HTR-8/SVneo (cell line): ENCODE results near the gene KIF16B.
"Not testable (repeated sequence)": the region's sequence is repeated elsewhere in the genome, so short reads cannot be mapped to it uniquely, and the experiment has no call there.

Experiments used
- DNase-seq: peaks from one replicate; pipeline ENCODE4 v3.0.0; 2011; ENCODE audit warnings: low spot score, mixed read lengths; ENCODE audit not compliant: insufficient read length
- FAIRE-seq: peaks from 2 replicates; lab custom pipeline; 2011; peaks lifted over from hg19 to GRCh38; lab: Jason Lieb, UNC

The KIF16B gene

DNA sequence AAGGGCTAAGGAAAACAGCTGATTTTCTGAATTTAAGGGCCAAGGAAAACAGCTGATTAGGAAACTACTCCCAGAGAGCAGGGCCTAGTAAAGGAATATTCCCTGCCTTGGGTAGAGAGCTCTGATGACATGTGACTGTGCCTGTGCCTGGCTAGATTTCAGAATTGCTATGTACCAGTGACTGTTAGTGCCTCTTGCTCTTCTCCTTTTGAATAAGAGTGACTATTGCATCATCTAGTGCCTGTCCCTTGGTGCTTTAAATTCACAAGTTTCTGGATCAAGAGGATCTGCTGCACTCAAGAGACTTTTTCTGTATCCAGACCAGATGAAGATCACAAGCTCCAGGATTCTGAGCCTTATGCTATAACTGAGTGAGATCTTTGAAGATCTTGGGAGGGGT lies 332.9 kb downstream of the KIF16B start:
- DNase-seq (no peak), FAIRE-seq (no peak)

GRCh38 chr20:16236589-16237241 lies 336.5 kb downstream of the KIF16B start:
- FAIRE-seq (no peak), DNase-seq (no peak)

DNA sequence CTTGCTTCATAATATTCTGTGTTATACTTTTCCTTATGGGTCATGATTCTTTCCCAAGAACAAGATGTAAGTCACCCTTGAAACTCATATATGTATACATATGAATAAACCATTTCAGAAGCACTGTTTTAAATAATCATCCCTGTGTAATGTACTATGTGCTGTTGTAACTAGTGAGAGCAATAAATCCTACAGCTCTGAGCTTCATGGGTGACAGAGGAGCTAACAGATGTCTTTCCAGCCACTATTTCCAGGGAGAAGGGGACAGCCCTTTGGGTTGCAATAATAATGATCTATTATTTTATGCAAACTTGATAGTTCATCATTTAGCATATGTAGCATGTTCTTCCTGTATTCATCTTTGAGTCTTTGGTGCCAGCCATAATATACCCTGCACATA lies 342.8 kb downstream of the KIF16B start:
- no peak for DNase-seq
- FAIRE-seq = no peak

DNA sequence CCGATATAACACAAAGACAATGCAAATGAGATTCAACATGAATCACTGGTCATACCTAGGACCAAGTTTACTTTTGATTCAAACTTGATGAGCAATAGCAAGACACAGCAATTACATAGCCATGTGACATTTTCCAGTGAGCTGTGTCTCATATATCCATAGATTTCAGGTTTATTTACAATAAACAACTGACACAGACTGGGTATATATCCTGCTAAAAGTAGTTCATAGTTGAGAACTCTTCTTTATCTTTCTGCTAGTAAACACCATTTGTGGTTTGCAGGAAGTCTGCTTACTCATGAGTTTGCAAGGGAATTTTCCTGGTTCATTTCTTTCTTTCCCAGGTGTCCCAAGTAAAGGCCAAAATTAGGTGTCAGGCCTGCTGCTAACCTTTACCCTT lies 343.4 kb downstream of the KIF16B start:
- no peak for FAIRE-seq
- no peak for DNase-seq

DNA sequence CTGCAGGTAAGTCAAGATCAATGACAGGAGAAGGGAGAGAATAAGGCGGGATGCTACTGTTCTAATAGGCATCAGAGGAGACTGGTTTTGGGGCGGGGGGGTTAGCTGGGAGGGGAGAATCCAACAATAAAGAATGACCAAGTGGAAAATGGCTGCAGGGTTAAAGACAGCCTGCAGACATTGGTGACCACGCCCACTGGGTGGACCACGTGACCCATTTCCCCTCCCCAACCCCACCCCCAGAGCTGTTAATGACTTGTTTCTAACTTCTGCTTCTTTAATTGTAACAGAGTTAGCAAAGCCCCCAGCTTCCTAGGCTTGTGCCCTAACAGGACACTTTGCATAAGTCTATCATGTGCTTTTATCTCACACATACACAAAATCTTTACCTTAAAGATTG lies 344.5 kb downstream of the KIF16B start:
- FAIRE-seq = no peak
- DNase-seq = no peak

DNA sequence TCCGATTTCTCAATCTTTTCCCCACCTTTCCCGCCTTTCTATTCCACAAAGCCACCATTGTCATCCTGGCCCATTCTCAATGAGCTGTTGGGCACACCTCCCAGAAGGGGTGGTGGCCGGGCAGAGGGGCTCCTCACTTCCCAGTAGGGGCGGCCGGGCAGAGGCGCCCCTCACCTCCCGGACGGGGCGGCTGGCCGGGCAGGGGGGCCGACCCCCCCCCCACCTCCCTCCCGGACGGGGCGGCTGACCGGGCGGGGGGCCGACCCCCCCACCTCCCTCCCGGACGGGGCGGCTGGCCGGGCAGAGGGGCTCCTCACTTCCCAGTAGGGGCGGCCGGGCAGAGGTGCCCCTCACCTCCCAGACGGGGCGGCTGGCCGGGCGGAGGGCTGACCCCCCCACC lies 346.3 kb downstream of the KIF16B start:
- not testable (repeated sequence) for FAIRE-seq, DNase-seq

DNA sequence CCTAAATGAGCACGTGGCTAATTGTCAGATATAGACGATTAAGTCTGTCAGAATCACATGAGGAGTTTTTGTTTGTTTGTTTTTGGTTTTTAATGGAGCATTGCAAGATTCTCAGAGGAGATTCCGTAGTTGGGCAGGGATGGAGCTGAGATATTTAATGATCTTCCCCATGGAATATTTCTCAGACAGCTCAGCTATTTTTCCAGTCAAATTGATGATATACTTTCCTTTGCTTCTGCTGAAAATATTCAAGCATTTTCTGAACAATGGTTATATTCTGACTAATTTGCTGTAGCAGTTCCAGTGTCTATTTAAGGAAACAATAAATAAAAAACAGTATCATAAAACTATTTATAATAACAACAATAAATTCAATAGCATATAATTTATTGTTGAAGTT lies 348.4 kb downstream of the KIF16B start:
- no peak for DNase-seq

DNA sequence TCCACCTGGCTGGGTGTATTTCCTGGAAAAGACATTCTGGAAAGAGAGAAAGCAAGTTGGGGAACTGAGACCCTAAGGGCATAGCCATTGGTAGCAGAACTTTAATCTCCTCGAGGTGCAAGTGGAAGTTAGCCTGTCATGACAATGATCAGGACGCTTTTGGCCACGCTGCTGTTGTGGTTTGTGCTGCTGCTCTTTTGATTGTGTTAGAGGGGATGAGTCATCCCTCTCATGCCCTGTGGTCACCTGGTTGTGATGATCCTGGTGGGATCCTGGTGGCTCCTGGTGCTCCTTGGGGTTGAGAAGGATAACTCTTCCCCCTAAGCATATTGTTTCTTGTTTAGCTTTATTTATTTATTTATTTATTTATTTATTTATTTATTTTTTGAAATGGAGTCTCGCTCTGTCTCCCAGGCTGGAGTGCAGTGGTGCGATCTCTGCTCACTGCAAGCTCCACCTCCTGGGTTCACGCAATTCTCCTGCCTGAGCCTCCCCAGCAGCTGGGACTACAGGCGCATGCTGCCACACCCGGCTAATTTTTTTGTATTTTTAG lies 350.3 kb downstream of the KIF16B start:
- FAIRE-seq = no peak

More for the DNA sequence above, 348.4 kb downstream of the KIF16B start:
- FAIRE-seq = no peak

More for the DNA sequence above, 350.3 kb downstream of the KIF16B start:
- DNase-seq = no peak
